NCI-H1092 treated with DMSO at 0.1 percent for 48 hours (cell line): ENCODE measurements around the gene SULT1E1.

Experiments
- DNase-seq: peaks from one replicate; lab custom pipeline; 2025; lab: John Stamatoyannopoulos, UW

SULT1E1 gene, protein sequence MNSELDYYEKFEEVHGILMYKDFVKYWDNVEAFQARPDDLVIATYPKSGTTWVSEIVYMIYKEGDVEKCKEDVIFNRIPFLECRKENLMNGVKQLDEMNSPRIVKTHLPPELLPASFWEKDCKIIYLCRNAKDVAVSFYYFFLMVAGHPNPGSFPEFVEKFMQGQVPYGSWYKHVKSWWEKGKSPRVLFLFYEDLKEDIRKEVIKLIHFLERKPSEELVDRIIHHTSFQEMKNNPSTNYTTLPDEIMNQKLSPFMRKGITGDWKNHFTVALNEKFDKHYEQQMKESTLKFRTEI

DNA sequence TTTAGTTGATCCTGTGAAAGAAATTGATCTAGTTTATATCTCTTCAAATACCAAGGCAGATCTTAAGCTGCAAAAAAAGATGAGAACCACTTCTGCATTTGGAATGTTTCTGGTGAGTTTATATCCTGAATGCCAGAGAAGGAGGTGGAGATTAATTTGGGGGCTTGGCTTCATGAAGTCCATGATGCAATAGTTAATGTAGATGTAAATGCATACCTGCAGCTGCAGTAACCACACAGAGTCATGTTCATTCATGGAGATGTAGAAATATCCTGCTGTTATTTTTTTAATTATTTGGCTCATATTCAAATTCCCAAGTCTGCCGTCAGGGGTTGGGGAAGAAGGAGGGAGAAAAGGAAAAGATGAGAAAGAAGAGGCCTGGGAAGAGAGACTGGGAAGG, at the start of gene SULT1E1:
TSS of gene SULT1E1 (minus strand) at position 94 of the 400 bp plus-strand sequence. CDS start 2,501 bp downstream, outside the sequence.
- DNase-seq: no peak

- no peak for DNase-seq
Measured at GRCh38 chr4:69909195-69909594, 49.2 kb upstream of the SULT1E1 start.

- DNase-seq: no peak
Measured at GRCh38 chr4:69907151-69907550, 47.2 kb upstream of the SULT1E1 start.

DNA sequence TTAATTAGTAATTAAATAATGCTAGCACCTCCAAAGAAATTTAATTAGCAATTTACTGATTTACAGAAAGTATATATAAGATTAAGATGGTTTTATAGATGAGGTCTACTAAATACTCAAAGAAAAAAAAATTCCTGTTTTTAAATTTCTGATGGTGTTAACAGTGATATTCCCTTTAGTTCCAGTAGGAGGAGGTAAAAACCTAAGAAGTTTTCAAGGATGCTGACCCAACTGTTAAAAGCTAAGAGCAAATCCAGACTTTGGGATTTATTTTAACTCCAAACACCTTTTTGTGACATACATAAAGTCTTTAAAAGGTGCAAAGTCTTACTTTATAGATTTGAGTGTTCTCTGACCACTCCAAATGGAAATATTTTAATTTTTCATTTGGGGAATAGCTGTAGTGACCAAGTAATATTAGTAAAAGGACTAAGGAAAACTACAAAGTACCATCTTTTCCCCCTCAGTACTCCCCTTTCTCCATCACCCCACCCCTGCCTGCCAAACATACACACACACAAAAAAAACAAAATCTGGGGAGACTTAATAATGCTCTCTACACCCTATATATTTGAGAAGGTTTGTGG, 36.7 kb upstream of the SULT1E1 start:
- DNase-seq: no peak

GRCh38 chr4:69894721-69895120, 34.8 kb upstream of the SULT1E1 start:
- no peak for DNase-seq

- DNase-seq: no peak
Measured at GRCh38 chr4:69894186-69894585, 34.2 kb upstream of the SULT1E1 start.

DNA sequence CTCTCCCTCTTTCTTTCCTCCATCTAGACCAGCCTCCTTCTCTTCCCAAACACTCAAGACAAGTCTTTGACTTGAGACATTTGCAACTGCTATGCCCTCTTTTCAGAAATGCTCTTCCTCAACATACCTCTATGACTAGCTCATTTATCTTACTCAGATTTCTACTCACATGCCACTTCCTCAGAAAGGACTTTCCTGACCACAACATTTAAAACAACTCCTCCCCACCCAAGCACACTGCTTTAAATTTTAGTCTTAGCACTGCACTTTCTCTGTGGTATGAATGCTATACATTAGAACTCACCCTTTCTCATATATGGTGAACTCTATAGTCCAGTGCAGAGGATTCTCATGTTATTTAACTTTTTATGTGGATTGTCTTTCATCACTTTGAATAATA, 28.4 kb upstream of the SULT1E1 start:
- no peak for DNase-seq

DNA sequence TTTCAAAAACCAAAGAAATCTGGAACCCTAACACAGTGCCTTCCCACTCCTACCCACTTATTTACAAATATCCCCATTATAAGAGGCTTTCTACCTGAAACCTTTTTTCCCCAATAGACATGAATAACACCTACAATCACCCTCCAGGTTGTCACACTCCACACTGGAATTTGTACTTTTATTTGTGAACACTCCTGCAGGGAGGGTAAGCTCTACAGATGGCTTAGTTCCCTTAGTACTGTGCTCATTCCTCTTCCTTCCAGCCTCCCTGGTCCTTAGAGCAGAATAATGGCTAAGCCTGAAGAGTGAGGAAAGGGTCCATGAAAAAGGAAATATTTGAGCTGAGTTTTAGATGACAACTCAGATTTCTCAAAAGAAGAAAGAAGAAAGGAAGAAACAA, 22.2 kb upstream of the SULT1E1 start:
- no peak for DNase-seq

- DNase-seq: peak; percentile 35
Measured at GRCh38 chr4:69881173-69881773, 21.3 kb upstream of the SULT1E1 start.

GRCh38 chr4:69878250-69878649, 18.3 kb upstream of the SULT1E1 start:
- DNase-seq: no peak

GRCh38 chr4:69877453-69877852, 17.5 kb upstream of the SULT1E1 start:
- no peak for DNase-seq

GRCh38 chr4:69876071-69876470, 16.1 kb upstream of the SULT1E1 start:
- no peak for DNase-seq

DNA sequence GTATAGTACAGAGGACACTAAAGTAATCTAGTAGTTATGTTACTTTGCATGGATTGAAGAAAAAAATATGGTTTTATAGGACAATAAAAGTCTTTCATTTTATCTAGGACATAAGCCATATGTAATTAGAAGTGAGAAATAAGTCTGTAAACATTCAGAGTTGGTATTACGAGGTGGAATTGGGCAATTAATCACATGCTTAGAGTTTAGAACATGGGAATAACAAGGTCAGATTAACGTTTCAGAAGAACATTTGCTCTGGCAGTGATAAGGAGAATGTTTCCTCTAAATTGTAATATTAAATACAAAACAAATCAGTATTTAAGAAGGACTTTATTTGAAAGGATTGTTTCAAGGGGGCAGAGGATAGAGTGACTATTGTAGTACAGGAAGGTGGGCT, 15.6 kb upstream of the SULT1E1 start:
- DNase-seq: no peak

GRCh38 chr4:69874507-69874906, 14.6 kb upstream of the SULT1E1 start:
- no peak for DNase-seq

DNA sequence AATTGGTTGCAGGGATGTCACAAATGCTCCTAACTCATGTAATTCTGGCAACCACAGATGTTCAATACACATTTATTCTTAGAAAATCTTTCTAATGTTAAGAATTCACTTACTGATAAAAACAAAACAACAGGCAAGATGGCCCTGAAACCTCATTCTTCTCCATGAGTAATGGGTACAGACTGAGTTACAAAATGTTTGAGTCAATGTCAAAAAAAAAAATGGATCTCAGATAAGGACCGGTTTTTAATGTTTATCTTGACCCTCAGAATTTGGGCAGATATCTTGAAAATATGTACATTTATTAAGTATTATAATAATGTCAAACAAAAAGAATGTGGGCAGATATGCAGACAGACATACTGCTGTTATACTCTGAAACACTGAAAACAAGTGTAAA, 1.8 kb upstream of the SULT1E1 start:
- no peak for DNase-seq

DNA sequence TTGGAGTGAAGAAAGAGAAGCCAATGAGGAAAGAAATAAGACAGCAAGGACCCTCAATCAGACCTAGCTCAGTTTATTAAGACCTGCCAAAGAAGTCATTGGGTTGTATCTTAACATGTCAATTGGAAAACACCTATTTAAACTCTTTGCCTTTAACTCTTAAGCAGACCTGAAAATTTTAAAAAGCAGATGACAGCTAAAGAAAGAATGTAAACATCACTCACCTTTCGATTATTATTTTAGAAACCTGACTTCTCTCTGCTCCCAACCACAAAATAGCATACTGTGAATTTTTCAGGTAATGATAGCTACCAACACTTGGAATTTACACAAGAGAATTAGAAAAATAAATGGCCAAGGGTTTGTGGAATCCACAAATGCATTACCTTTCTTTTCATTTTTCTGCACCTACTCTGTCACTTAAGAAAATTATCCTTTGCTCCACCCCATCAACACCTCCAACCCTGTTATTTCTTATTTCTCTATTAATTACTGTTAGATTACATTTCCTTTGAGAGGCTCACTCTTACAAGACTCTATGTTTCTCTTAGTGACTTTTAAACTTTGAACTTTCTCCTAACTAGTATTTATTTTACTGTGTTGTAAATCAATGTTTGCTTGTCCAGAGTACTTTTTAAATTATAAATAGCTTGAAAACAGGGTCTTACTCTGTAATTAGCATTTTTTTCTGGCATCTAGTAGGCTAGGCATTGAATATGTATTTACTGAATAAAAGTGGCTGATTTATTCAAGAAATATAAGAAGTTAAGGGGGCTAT, 765 bp upstream of the SULT1E1 start:
- no peak for DNase-seq

GRCh38 chr4:69859140-69859685, 732 bp downstream of the SULT1E1 start:
- DNase-seq: peak; percentile 1

DNA sequence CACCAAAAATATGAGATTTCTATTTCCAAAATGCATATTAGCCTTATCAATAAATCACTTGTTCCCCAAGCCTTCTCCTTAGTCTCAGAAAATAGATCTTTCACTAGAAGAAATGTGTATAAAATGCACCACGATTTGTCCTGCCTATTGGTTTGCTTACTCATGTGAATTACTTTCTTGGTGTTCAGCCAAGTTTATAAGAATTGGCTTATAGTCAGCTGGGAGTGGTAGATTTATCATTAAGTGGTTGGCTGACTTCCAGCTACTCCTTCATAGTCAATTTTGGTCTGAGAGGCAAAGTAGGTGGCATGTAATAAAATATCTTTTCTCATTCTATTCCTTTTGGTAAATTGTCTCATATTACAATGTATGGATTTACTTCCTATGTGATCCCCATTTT, 1.3 kb downstream of the SULT1E1 start:
- DNase-seq: peak; percentile 2

DNA sequence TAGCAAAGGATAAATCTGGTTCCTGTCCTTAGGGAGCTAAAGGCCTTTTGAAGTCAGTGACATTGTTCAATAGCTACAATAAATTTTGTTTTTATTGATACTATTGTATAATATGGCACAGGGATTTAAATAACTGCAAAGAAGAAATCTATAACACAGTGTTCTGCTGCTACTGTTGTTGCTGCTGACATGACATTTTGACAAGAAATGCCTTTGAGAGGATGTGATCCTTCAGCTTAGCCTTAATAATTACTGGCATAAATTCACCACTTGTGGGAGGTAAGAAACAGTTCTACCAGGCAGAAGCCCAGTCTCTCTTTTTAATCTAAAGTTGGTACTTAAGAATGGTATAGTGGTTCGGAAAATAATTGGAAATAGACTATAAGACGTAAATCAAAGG, 4.1 kb downstream of the SULT1E1 start:
- DNase-seq: no peak

DNA sequence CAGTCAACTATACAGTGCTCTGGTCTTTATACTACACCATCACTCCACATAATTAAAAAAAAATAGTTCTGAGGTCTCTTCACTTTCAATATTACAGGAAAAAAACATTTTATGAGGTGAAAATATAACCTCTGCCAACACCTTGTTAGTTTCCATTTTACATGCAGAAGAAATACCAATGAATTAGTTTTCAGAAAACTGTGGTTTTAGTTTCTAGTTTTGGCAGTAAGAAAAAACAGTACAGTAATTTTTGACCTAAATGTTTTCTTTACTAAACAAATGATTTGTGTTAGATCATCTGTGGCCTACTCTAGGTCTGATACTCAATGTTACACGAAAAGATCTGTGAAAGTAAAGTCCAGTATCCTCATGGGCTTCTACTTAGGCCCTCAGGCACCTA, 10.0 kb downstream of the SULT1E1 start:
- no peak for DNase-seq

GRCh38 chr4:69849297-69849696, 10.6 kb downstream of the SULT1E1 start:
- DNase-seq: no peak

DNA sequence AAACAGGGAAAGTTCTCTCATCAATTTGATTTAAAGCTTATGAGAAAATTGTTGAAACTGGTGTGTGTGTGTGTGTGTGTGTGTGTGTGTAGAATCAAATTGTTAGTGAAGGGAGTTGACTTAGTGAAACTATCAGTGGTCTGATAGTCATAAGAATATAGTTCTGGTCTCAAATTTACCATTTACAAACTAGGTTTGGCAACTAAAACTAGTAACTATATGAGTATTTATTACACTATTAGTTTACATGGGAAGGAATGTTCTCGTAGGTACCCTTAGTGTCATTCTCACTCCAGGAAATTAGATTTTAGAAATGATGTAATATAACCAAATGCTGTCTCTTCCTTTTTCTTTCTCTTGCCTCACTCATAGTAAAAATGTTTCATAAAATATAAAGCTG, 11.9 kb downstream of the SULT1E1 start:
- DNase-seq: no peak

DNA sequence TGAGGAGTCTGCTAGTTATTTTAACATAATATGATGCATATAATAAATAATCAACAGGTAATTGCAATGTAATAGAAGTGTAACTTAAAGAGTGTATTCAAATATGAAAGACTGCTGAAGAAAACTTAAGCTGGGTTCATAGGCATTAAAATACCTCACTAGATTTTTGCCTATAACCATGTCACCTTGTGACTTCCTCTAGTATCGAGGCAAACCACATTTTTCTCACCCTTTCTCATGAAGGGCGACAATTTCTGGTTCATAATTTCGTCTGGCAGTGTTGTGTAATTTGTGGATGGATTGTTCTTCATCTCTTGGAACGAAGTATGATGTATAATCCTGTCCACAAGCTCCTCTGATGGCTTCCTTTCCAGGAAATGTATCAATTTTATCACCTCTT, 16.0 kb downstream of the SULT1E1 start:
- no peak for DNase-seq
